Liver (tissue), 9 donors: Measurements from ENCODE around the gene ITPA. TPM values are rescaled to one million over a fixed set of nuclear protein-coding genes. Genes with fewer than 3 reads are reported as not detected.

Experiments used
- DNase-seq: peaks from one replicate; pipeline ENCODE4 v3.0.0-alpha.2; 2017; ENCODE audit warnings: low spot score
- H3K27ac ChIP-seq, 2 donors: one replicate each; pipeline ENCODE4 v1.7.0; 2013; ENCODE audit warnings: inconsistent platforms in 2 of 2, low read length in 2 of 2, control low read depth in 1 of 2, low read depth in 1 of 2, mild to moderate bottlenecking in 1 of 2
- H3K27me3 ChIP-seq, 4 donors: one replicate each; pipeline versions ENCODE4 v1.6.1 to v1.7.0; 2013; ENCODE audit warnings: low read length in 3 of 4, inconsistent platforms in 1 of 4, mild to moderate bottlenecking in 1 of 4, moderate library complexity in 1 of 4; ENCODE audit not compliant: control insufficient read depth in 4 of 4, insufficient read depth in 4 of 4
- H3K36me3 ChIP-seq, 4 donors: one replicate each; pipeline versions ENCODE4 v1.6.1 to v1.7.0; 2013; ENCODE audit warnings: low read length in 3 of 4, mild to moderate bottlenecking in 3 of 4, low read depth in 1 of 4, moderate library complexity in 1 of 4; ENCODE audit not compliant: control insufficient read depth in 4 of 4, insufficient read depth in 3 of 4
- H3K4me1 ChIP-seq, 4 donors: one replicate each; pipeline versions ENCODE4 v1.6.1 to v1.7.0; 2013; ENCODE audit warnings: low read length in 3 of 4, mild to moderate bottlenecking in 3 of 4, moderate library complexity in 1 of 4; ENCODE audit not compliant: control insufficient read depth in 4 of 4, insufficient read depth in 4 of 4
- H3K4me3 ChIP-seq, 3 donors: one replicate each; pipeline versions ENCODE4 v1.6.1 to v1.7.0; 2013; ENCODE audit warnings: low read length in 3 of 3, control low read depth in 1 of 3, low read depth in 1 of 3, mild to moderate bottlenecking in 1 of 3
- H3K9ac ChIP-seq, 2 donors: one replicate each; pipeline ENCODE4 v1.7.0; 2013; ENCODE audit warnings: low read length in 2 of 2, mild to moderate bottlenecking in 2 of 2, moderate library complexity in 2 of 2, control low read depth in 1 of 2, low read depth in 1 of 2
- H3K9me3 ChIP-seq, 4 donors: one replicate each; pipeline versions ENCODE4 v1.6.1 to v1.7.0; 2013; ENCODE audit warnings: low read length in 3 of 4; ENCODE audit not compliant: control insufficient read depth in 4 of 4
- EGR1 ChIP-seq, 2 donors: IDR thresholded peaks; 2 replicates each; pipeline ENCODE4 v1.6.1; 2016 to 2018; ENCODE audit warnings: antibody characterized with exemption in 2 of 2, low read depth in 2 of 2
- FOXA1 ChIP-seq: IDR thresholded peaks from 2 replicates; pipeline ENCODE4 v1.6.1; 2016; ENCODE audit warnings: antibody characterized with exemption
- FOXA2 ChIP-seq: IDR thresholded peaks from 2 replicates; pipeline ENCODE4 v1.6.1; 2016; ENCODE audit warnings: antibody characterized with exemption
- GABPA ChIP-seq, 2 donors: IDR thresholded peaks in 1 of 2; conservative IDR thresholded peaks in 1 of 2; 2 replicates each; pipeline ENCODE4 v1.6.1; 2016; ENCODE audit warnings: antibody characterized with exemption in 2 of 2, mild to moderate bottlenecking in 1 of 2, moderate library complexity in 1 of 2
- HNF4A ChIP-seq, 2 donors: conservative IDR thresholded peaks; 2 replicates each; pipeline ENCODE4 v1.6.1; 2016; ENCODE audit warnings: antibody characterized with exemption in 2 of 2, mild to moderate bottlenecking in 2 of 2
- HNF4G ChIP-seq: IDR thresholded peaks from 2 replicates; pipeline ENCODE4 v1.6.1; 2016; ENCODE audit warnings: antibody characterized with exemption
- JUND ChIP-seq, 2 donors: IDR thresholded peaks; 2 replicates each; pipeline ENCODE4 v1.6.1; 2016; ENCODE audit warnings: antibody characterized with exemption in 2 of 2
- MAX ChIP-seq: IDR thresholded peaks from 2 replicates; pipeline ENCODE4 v1.6.1; 2016; ENCODE audit warnings: antibody characterized with exemption
- NR2F2 ChIP-seq: IDR thresholded peaks from 2 replicates; pipeline ENCODE4 v1.6.1; 2016; ENCODE audit warnings: antibody characterized with exemption
- RAD21 ChIP-seq, 2 donors: IDR thresholded peaks; 2 replicates each; pipeline ENCODE4 v1.6.1; 2016; ENCODE audit warnings: antibody characterized with exemption in 2 of 2, mild to moderate bottlenecking in 2 of 2
- REST ChIP-seq: IDR thresholded peaks from 2 replicates; pipeline ENCODE4 v1.6.1; 2016; ENCODE audit warnings: antibody characterized with exemption, mild to moderate bottlenecking
- RXRA ChIP-seq, 2 donors: IDR thresholded peaks; 2 replicates each; pipeline ENCODE4 v1.6.1; 2017 to 2018; ENCODE audit warnings: antibody characterized with exemption in 2 of 2, mild to moderate bottlenecking in 1 of 2
- SP1 ChIP-seq: IDR thresholded peaks from 2 replicates; pipeline ENCODE4 v1.6.1; 2018; ENCODE audit warnings: antibody characterized with exemption, mild to moderate bottlenecking
- TAF1 ChIP-seq: conservative IDR thresholded peaks from 2 replicates; pipeline ENCODE4 v1.6.1; 2016; ENCODE audit warnings: antibody characterized with exemption, mild to moderate bottlenecking
- YY1 ChIP-seq: IDR thresholded peaks from 2 replicates; pipeline ENCODE4 v1.6.1; 2016; ENCODE audit warnings: antibody characterized with exemption, mild to moderate bottlenecking
- whole genome bisulfite sequencing: extraction: QIAGEN DNeasy Blood & Tissue Kit; methylation state at CpG from one replicate; pipeline ENCODE4 v1.1.7; 2013; 5-methylcytosine and 5-hydroxymethylcytosine counted together
- polyA plus RNA-seq, 2 donors: library from polyadenylated mRNA; stranded (reverse) in 1 of 2; unstranded in 1 of 2; fragments of 200-250 nt in 1 of 2; fragments of >200 nt in 1 of 2; fragmentation: Nextera tagmentation in 1 of 2; extraction: Ambion mirVana in 1 of 2; gene quantifications; one replicate each; pipeline versions ENCODE4 v1.2.1 to v1.2.3, GENCODE V29; 2013 to 2015
- total RNA-seq, 2 donors: library from RNA; depleted of rRNA; stranded (reverse); fragments of >200 nt; gene quantifications; one replicate each; pipeline ENCODE4 v1.2.3, GENCODE V29; 2014
- donor health status: healthy.
- donor health status: healthy.
- donor health status: healthy.
- donor health status: healthy.
- donor health status: healthy.

Gene ITPA
- total and polyA plus RNA-seq, 4 donors: 14.4 to 39.8 (median 19.7) TPM

GRCh38 chr20:3223651-3223993, 14.3 kb downstream of the ITPA start (continued):
- TF ChIP-seq REST (no peak), SP1 (no peak)

- Histone ChIP-seq H3K27ac (no peak overlapping the region), H3K27me3 (no peaks in the 10 kb centered on the region), H3K9me3 (no peaks in the 10 kb centered on the region), H3K9ac (no peak overlapping the region), H3K4me1 (no peaks in the 10 kb centered on the region), H3K4me3 (no peak overlapping the region), H3K36me3 (peaks cover 2 to 17% (median 12%) of the 10 kb centered on the region in 4 donors)
- DNase-seq: no peak
- TF ChIP-seq GABPA (IDR thresholded peaks at IDR 0.05 in 1 of 2, conservative IDR thresholded peaks at IDR 0.05 in 1 of 2) (no peak), NR2F2 (no peak), RXRA (IDR thresholded peaks at IDR 0.05) (no peak), MAX (no peak), JUND (IDR thresholded peaks at IDR 0.05) (no peak), YY1 (no peak), RAD21 (IDR thresholded peaks at IDR 0.05) (no peak), TAF1 (no peak), HNF4A (conservative IDR thresholded peaks at IDR 0.05) (no peak), HNF4G (no peak), FOXA1 (no peak), EGR1 (IDR thresholded peaks at IDR 0.05; ENCODE audit: low read depth in 2 of 2) (no peak)
- WGBS: 93% methylated on average over 20 of the region's 20 CpGs
Observed at GRCh38 chr20:3223994-3224680, 14.8 kb downstream of the ITPA start.

- no peak overlapping the region for H3K4me3 ChIP-seq
- H3K9me3 ChIP-seq: no peaks in the 10 kb centered on the region
- H3K36me3 ChIP-seq: peaks cover 2 to 16% (median 12%) of the 10 kb centered on the region in 4 donors
- 89% methylated on average over 8 of the region's 8 CpGs for WGBS
- no peak overlapping the region for H3K27ac ChIP-seq
- TF ChIP-seq FOXA2 (no peak), SP1 (no peak), NR2F2 (no peak), JUND (IDR thresholded peaks at IDR 0.05) (no peak)
- H3K9ac ChIP-seq: no peak overlapping the region
- no peaks in the 10 kb centered on the region for H3K4me1 ChIP-seq
- no peak for DNase-seq
- no peaks in the 10 kb centered on the region for H3K27me3 ChIP-seq
Observed at GRCh38 chr20:3224681-3225421, 15.6 kb downstream of the ITPA start.
